Astrocyte of the spinal cord (primary cell): ENCODE measurements around the gene C16orf54.
"Not testable (repeated sequence)": the region's sequence is repeated elsewhere in the genome, so short reads cannot be mapped to it uniquely, and the experiment has no call there.

Experiments
- DNase-seq: peaks from one replicate; pipeline ENCODE4 v3.0.0; 2011; ENCODE audit warnings: low read depth, low spot score
- H3K4me3 ChIP-seq: 2 replicates; pipeline ENCODE4 v1.5.1; 2011; ENCODE audit warnings: low read depth, mild to moderate bottlenecking, low read length, moderate library complexity
- in situ Hi-C: cut with HindIII; loops from 2 replicates; pipeline ENCODE4 v1.10.0; 2017; ENCODE audit warnings: low sequenced_read_pairs
- TF ChIP-seq, protein P1 (sequence below): IDR thresholded peaks from 2 replicates; pipeline ENCODE4 v1.5.1; 2012; ENCODE audit warnings: low read depth, mild to moderate bottlenecking, low read length, inconsistent platforms

Gene C16orf54

DNA sequence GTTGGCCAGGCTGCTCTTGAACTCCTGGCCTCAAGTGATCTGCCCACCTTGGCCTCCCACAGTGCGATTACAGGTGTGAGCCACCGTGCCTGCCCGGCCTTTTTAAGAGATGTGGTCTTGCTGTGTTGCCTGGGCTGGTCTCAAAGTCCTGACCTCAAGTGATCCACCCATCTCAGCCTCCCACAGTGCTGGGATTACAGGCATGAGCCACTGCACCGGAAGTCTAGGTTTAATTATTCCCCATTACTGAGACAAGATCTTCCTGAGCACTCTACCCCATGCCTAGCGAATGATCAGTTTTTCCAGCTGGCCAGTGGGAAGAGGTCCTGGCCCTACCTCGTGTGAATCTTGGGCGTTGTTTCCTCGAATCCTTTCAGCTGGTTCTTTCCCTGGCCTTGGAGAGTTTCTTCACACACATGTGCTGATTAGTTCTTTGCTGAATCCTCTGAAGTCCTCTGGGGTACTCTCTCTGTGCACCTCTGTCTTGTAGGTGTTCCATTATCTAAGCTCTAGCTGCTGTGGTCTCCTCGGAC, 18.9 kb downstream of the C16orf54 start:
- H3K4me3 ChIP-seq: no peak overlapping the region
- TF ChIP-seq, protein P1, sequence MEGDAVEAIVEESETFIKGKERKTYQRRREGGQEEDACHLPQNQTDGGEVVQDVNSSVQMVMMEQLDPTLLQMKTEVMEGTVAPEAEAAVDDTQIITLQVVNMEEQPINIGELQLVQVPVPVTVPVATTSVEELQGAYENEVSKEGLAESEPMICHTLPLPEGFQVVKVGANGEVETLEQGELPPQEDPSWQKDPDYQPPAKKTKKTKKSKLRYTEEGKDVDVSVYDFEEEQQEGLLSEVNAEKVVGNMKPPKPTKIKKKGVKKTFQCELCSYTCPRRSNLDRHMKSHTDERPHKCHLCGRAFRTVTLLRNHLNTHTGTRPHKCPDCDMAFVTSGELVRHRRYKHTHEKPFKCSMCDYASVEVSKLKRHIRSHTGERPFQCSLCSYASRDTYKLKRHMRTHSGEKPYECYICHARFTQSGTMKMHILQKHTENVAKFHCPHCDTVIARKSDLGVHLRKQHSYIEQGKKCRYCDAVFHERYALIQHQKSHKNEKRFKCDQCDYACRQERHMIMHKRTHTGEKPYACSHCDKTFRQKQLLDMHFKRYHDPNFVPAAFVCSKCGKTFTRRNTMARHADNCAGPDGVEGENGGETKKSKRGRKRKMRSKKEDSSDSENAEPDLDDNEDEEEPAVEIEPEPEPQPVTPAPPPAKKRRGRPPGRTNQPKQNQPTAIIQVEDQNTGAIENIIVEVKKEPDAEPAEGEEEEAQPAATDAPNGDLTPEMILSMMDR: no peak
- DNase-seq: no peak
- in situ Hi-C loops: no loop called here

DNA sequence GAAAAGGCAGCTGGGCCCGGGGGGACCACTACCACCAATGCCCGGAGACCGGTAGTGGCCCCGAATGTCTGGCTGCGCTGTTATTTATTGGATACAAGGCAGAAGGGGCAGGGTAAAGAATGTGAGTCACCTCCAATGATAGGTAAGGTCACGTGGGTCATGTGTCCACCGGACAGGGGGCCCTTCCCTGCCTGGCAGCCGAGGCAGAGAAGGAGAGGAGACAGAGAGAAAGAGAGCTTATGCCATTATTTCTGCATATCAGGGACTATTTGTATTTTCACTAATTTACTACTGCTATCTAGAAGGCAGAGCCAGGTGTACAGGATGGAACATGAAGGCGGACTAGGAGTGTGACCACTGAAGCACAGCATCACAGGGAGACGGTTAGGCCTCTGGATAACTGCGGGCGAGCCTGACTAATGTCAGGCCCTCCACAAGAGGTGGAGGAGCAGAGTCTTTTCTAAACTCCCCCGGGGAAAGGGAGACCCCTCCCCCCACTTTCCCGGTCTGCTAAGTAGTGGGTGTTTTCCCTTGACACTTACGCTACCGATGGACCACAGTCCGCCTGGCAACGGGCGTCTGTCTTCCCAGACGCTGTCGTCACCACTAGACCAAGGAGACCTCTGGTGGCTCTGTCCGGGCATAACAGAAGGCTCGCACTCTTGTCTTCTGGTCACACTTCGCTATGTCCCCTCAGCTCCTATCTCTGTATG, 24.5 kb downstream of the C16orf54 start:
- H3K4me3 ChIP-seq, in situ Hi-C loops: not testable (repeated sequence)
- TF ChIP-seq, protein P1: peak; percentile 64
- peak; percentile 63 for DNase-seq

DNA sequence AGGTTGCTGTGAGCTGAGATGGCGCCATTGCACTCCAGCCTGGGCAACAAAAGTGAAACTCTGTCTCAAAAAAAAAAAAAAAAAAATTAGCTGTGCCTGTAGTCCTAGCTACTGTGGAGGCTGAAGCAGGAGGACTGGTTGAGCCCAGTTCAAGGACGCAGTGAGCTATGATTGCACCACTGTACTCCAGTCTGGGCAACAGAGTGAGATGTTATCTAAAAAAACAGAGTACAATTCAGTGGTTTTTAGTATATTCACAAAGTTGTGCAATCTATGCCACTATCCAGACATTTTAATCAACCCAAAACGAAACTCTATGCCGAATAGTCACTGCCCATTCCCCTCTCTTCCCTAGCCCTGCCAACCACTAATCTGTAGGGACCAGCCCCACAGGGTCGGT, 25.1 kb downstream of the C16orf54 start:
- H3K4me3 ChIP-seq: no peak overlapping the region
- TF ChIP-seq, protein P1: no peak
- in situ Hi-C loops: no loop called here
- DNase-seq: no peak

DNA sequence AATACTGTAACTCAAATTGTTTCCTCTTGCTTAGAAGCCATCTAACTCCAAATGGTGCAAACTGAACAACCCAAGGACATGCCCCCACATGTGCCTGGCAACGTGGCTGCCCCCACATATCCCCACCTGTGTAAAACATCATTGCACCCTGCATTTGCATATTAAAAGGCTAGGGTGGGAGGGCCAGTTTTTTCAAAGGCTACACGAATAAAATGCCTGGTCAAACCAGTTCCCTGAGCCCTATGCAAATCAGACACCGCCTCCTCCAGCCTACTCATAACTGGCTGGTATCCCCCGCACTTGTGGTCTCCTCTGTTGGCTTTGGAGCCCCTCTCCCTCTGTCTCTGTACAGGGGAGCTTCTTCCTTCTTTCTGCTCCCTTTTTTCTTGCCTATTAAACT, 26.7 kb downstream of the C16orf54 start:
- no peak for DNase-seq
- TF ChIP-seq, protein P1: no peak
- in situ Hi-C loops: no loop called here
- H3K4me3 ChIP-seq: no peak overlapping the region

DNA sequence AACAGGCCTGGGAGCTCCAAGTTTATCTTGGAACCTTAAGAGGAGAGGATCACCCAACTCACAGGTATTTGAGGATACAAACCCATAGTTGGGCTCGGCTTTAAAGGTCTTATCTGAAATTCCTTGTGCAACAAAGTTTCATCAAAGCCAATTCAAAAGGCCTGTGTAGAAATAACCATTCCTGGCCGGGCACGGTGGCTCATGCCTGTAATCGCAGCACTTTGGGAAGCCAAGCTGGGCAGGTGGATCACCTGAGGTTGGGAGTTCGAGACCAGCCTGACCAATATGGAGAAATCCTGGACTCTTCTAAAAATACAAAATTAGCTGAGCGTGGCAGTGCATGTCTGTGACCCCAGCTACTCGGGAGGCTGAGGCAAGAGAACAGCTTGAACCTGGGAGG, 28.7 kb downstream of the C16orf54 start:
- in situ Hi-C loops: no loop called here
- H3K4me3 ChIP-seq: no peak overlapping the region
- no peak for DNase-seq
- TF ChIP-seq, protein P1: no peak

DNA sequence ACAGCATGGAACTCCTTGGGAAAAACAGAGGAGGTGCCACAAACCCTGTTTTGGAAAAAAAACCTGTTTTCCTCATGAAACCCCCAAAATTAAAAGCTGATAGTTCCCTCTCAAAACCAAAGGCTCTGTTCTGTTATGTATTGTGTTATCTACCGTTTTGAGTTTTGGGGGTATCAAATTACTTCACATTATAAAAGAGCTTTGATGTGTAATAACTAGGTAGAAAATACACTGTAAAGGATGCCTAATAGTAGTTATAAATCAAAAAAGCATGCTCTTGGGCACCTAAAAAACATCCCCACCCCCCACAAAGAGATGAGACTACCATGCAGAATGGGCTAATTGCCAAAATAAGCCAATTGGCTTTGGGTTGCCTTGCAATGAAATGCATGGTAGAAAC, 30.8 kb downstream of the C16orf54 start:
- DNase-seq: no peak
- TF ChIP-seq, protein P1: no peak
- no peak overlapping the region for H3K4me3 ChIP-seq
- in situ Hi-C loops: no loop called here
